Measurements from ENCODE around the gene HACD2.
"Not testable (repeated sequence)": the region's sequence is repeated elsewhere in the genome, so short reads cannot be mapped to it uniquely, and the experiment has no call there.

The HACD2 gene

DNA sequence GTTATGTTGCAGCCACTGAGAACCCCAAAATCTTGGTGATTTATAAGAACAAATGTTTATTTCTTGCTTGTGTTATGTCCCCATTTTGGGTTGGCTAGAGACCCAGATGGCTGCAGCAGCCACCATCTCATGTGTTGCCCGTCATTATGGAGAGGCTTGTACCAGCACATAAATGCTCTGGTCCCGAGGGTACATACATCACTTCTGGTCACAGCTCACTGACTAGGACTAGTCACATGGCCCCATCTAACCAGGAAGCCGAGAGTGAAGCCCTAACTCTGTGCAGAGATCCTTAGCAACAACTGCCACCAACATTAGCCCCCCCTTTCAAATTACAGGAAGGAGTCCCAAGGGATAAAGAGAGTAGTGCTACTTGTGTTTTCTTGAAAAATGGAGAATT is 25.5 kb upstream of the HACD2 start:
- DNase-seq = no peak

DNA sequence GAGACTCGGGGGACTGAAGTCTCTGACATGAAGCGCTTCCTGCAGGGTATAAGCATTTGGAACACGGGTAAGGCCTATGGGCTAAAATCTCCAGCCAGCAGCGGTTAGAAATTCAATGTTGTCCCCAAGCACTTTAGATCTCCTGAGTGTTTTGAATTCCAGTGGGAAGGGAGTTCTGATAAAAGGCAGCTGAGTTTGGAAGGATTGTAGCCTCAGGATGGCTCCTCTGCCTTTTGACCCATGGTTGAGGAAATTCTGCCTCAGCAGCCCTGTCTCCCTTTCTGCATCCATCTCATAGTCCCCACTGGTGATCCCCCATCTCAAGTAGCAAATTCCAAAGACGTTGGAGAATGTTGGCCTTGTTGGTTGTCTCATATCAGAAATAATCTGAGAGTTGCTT is 24.2 kb upstream of the HACD2 start:
- DNase-seq = no peak

DNA sequence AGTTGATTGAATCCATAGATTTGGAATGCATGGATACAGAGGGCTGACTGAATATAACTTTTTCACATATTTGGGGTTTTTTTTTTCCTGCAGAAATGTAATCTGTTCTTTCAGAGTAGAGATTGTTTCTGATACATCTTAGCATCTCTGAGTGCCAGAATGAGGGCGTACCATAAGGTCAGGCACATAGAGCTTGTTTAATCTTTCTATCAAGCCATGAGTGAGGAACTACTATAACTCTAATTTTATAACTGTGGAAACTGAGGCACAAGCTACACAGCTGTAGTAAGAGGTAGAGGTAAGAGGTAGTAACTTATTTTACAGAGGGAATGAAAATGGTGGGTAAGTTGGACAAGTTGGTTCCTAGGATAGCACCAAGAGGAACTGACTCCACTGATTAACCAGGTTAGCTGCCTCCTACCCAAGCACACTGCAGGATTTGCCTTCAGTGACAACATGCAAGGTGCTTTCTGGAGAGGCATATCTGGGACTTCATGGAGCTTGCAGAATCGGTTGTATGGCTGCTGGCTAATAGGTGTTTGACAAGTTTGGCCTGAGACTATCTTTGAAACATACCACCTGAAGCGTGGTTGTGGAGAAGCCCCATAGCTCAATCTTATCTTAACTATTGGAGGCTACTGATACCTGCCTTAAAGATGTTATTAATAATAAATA is 23.5 kb upstream of the HACD2 start:
- DNase-seq = no peak

DNA sequence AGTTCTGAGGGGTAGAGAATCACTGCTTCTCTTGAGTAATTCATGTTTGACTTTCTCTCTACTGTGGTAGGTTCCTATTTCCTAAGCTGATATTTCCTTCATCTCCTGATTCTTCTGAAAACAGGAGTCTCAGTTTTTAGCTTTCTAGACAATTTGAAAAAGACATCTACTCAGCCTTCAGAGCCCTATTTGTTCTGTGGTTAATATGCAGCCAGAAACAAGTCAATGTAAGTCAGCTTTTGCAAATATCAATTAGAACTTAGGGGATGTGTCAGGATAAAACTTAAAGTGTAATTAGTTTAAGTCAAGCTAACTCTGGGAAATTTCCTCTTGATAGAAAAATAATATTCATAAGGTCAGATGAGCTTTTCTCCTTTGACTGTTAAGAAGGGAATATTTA is 21.7 kb upstream of the HACD2 start:
- DNase-seq = no peak

- no peak for DNase-seq
Measured at GRCh38 chr3:123605789-123606234, 21.0 kb upstream of the HACD2 start.

- DNase-seq = not testable (repeated sequence)
Measured at GRCh38 chr3:123603153-123603552, 18.3 kb upstream of the HACD2 start.

GRCh38 chr3:123602325-123602724 is 17.5 kb upstream of the HACD2 start:
- DNase-seq = no peak

DNA sequence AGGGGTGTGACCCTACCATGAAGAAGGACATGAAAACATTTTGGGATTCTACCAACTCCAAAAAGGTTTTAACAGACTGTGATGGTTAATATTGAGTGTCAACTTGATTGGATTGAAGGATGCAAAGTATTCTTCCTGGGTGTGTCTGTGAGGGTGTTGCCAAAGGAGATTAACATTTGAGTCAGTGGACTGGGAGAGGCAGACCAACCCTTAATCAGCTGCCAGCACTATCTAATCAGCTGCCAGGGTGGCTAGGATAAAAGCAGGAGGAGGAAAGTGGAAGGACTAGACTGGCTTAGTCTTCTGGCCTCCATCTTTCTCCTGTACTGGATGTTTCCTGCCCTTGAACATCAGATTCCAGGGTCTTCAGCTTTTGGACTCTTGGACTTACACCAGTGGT is 16.0 kb upstream of the HACD2 start:
- DNase-seq = not testable (repeated sequence)

GRCh38 chr3:123597561-123597960 is 12.7 kb upstream of the HACD2 start:
- DNase-seq = no peak

- no peak for DNase-seq
Measured at GRCh38 chr3:123595396-123596180, 10.7 kb upstream of the HACD2 start.

- DNase-seq = no peak
Measured at GRCh38 chr3:123593381-123593780, 8.5 kb upstream of the HACD2 start.

DNA sequence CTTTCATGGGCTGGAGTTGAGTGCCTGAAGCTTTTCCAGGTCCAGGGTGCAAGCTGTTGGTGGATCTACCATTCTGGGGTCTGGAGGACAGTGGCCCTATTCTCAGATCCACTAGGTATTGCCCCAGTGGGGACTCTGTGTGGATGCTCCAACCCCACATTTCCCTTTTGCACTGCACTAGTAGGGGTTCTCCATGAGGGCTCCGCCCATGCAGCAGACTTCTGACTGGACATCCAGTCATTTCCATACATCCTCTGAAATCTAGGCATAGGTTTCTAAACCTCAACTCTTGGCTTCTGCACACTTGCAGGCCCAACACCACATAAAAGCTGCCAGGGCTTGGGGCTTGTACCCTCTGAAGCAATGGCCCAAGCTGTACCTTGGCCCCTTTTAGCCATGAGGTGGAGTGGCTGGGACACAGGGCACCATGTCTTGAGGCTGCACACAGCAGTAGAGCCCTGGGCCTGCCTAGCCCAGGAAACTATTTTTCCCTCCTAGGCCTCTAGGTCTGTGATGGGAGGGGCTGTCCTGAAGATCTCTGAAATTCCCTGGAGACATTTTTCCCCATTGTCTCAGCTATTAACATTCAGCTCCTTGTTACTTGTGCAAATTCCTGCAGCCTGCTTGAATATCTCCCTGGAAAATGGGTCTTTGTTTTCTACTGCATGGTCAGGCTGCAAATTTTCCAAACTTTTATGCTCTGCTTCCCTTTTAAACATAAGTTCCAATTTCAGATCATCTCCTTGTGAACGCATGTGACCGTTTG is 6.0 kb upstream of the HACD2 start:
- no peak for DNase-seq

DNA sequence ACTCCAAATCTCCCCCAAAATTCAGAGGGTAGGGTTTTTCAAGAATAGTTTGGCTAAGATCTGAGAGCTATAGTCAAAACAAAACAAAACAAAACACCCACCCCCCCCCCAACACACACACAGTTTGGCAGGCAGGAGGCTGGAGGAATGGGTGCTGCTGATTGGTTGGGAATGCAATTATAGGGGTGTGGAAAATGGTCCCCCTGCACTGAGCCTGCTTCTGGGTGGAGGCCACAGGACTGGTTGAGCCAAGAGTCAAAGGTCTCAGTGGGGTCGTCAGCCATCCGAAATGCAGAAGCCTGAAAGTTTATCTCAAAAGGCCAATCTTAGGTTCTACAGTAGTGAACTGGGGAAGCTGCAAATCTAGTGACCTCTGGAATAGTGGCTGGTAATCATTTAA is 2.5 kb upstream of the HACD2 start:
- DNase-seq = no peak

DNA sequence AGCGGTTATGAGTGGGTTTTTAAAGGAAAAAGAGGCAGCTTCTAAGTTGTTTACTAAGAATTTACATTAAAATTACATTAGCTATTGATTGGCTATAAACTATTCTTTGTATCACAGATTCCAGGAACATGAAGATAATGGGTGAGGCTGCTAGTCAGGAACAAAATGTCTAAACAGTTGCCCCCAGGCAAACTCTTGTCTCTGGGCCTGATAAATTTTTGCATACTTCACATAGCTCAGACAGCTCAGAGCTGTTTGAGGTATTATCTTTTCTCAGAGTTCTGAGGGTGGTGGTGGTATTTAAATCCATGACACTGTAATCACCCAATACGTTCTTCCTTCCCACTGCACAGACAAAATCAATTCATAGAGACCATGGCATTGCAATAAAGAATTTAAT is 2.1 kb upstream of the HACD2 start:
- no peak for DNase-seq

GRCh38 chr3:123586131-123586530 is 1.3 kb upstream of the HACD2 start:
- DNase-seq = no peak

- DNase-seq = peak; percentile 31
Measured at GRCh38 chr3:123584284-123584987, 417 bp downstream of the HACD2 start.

- DNase-seq = no peak
Measured at GRCh38 chr3:123583561-123583960, 1.3 kb downstream of the HACD2 start.

DNA sequence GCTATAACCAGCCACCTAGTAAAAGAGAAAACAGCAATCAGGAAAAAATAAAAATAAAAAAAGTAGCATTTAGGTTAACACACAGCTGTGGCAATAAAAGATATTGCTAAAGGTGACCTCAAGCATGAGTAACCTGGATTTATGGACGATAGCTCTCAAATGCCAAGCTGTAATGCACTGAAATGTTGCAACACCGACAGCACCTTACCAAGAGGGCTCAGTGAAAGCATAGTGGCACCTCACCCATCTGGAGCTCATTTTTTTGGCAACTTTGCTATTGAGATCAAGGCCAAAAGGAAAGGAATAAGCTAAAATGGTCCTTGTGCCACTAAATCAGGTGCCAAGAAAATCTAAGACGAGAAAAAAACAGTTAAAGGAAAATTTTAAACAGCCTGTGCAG is 2.5 kb downstream of the HACD2 start:
- no peak for DNase-seq

GRCh38 chr3:123576122-123576521 is 8.7 kb downstream of the HACD2 start:
- DNase-seq = peak; percentile 77

DNA sequence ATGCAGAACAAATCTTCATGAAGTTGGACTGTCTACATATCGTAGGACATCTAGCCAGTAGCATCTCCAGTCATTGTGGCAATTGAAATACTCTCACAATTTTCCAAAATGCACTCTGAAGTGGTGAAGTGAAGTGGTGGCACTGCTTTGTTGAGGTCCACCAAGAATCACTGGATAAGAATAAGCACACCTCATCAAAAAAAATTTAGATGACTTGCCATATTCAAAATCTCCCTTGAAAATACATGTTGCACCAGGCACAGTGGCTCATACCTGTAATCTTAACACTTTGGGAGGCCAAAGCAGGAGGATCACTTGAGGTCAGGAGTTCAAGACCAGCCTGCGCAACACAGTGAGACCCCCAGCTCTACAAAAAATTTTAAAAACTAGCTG is 12.9 kb downstream of the HACD2 start:
- DNase-seq = no peak

GRCh38 chr3:123571264-123571972 is 13.4 kb downstream of the HACD2 start:
- peak; percentile 31 for DNase-seq

DNA sequence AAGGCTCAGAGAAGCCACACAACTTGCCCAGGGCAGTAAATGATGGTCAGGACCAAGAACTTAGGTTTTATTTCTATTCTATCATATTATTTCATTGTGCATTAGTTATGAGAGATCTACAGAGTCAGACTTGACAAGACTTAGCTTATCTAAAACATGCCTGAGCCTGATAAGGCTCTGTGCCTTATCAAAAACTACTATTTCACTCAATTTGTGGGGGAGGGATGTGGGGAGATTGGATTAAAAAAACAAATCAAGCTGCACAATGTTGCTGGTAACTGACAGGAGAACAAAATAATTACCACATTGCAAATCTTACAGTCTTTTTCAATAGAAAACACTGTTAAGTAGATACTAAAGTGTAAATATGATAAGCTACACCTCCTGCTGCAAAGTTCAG is 16.0 kb downstream of the HACD2 start:
- no peak for DNase-seq

DNA sequence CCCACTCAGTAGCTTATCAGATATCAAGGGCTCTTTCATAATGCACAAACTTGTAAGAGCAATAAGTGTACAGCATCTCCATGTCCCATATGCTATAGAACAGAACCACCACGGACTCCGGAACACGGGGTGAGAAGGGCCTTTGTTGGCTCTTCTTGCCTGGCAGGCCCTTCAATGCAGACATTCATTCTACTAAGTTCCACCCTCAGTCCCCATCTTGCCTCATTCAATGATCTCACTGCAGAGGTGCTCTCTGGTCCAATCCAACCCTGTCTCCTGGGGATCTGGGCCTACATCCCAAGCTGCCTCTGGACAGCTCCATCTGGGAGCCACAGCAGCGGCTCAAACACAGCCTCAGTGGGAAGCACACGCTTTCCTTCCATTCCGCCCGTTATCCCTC is 16.8 kb downstream of the HACD2 start:
- no peak for DNase-seq

Measured in inflammatory macrophage treated with lipopolysaccharide for 4 hours (primary cell).